ENCODE results near the gene FANCG.

FANCG gene

DNA sequence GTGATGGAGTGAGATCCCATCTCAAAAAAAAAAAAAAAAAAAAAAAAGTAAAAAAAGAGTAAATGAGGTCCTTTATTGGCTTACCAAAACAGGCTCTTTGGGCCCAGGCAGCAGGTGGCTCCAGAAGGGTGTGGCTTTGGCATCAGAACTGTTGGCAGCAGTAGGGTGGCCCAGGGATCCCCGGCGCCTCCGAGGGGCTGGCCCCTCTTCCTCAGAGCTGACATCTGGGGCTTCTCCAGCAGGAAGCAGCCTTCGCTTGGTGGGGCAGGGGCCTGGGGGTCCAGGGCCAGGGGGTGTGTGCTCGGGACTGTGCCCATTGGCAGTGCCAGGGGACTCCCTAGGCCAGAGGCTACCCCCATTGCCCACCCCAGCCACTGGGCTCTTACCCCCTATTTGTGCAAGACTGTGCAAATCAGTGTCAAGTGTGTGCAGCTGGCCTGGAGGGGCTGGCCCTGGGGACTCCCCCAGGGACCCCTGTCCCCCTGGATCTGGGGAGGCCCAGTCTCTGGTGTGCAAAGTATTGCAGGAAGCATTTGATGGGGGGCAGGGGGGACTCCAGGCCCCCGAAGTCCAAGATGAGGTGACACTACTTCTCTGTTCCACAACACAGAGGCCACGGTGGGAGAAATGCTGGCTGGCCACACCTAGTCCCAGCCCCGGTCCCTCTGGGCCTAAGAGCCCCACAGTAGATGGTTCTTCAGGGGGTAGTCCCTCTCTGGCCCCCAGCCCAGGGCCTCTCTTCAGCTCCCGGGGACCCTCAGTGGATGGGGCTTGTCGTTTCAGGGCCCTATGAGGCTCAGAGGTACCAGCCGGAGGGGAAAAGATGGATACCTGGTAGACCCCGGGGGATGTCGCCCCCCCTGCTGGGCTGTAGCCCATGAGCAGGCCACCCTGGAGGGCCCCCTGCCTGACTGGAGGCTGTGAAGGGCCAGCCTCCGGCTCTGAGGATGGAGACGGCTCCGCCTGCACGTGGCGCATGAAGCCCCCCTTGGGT is 27.9 kb upstream of the FANCG start:
- no peak for TF ChIP-seq TAF1 (IDR thresholded peaks at IDR 0.05; ENCODE audit: low read depth)
- TF ChIP-seq ZBTB7A (IDR thresholded peaks at IDR 0.05; ENCODE audit: low read depth): no peak
- no peak for TF ChIP-seq FOXM1 (IDR thresholded peaks at IDR 0.05; ENCODE audit: borderline replicate concordance, low read depth)
- no peak for TF ChIP-seq EGR1 (IDR thresholded peaks at IDR 0.05)
- TF ChIP-seq YY1 (IDR thresholded peaks at IDR 0.05; ENCODE audit: low read depth): no peak
- TF ChIP-seq MAX (IDR thresholded peaks at IDR 0.05): no peak
- no peak for TF ChIP-seq CREB1 (IDR thresholded peaks at IDR 0.05; ENCODE audit: low read depth)
- TF ChIP-seq EP300 (IDR thresholded peaks at IDR 0.05; ENCODE audit: borderline replicate concordance): no peak
- no peak for TF ChIP-seq TCF12 (IDR thresholded peaks at IDR 0.05; ENCODE audit: low read depth)
- no peak for TF ChIP-seq RAD21 (IDR thresholded peaks at IDR 0.05; ENCODE audit: low read depth)

- TF ChIP-seq NFIC (IDR thresholded peaks at IDR 0.05) (no peak), MAX (IDR thresholded peaks at IDR 0.05) (no peak), TEAD4 (IDR thresholded peaks at IDR 0.05) (no peak), CREB1 (IDR thresholded peaks at IDR 0.05; ENCODE audit: low read depth) (no peak), YY1 (IDR thresholded peaks at IDR 0.05; ENCODE audit: low read depth) (no peak), EP300 (IDR thresholded peaks at IDR 0.05; ENCODE audit: borderline replicate concordance) (no peak), TAF1 (IDR thresholded peaks at IDR 0.05; ENCODE audit: low read depth) (no peak), FOXM1 (IDR thresholded peaks at IDR 0.05; ENCODE audit: borderline replicate concordance, low read depth) (no peak), EGR1 (IDR thresholded peaks at IDR 0.05) (no peak), RAD21 (IDR thresholded peaks at IDR 0.05; ENCODE audit: low read depth) (no peak), ZBTB7A (IDR thresholded peaks at IDR 0.05; ENCODE audit: low read depth) (no peak), CEBPB (IDR thresholded peaks at IDR 0.05) (no peak), TCF12 (IDR thresholded peaks at IDR 0.05; ENCODE audit: low read depth) (no peak)
- TF ChIP-seq, protein P1, sequence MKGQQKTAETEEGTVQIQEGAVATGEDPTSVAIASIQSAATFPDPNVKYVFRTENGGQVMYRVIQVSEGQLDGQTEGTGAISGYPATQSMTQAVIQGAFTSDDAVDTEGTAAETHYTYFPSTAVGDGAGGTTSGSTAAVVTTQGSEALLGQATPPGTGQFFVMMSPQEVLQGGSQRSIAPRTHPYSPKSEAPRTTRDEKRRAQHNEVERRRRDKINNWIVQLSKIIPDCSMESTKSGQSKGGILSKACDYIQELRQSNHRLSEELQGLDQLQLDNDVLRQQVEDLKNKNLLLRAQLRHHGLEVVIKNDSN (IDR thresholded peaks at IDR 0.05): no peak
- TF ChIP-seq, protein P2, sequence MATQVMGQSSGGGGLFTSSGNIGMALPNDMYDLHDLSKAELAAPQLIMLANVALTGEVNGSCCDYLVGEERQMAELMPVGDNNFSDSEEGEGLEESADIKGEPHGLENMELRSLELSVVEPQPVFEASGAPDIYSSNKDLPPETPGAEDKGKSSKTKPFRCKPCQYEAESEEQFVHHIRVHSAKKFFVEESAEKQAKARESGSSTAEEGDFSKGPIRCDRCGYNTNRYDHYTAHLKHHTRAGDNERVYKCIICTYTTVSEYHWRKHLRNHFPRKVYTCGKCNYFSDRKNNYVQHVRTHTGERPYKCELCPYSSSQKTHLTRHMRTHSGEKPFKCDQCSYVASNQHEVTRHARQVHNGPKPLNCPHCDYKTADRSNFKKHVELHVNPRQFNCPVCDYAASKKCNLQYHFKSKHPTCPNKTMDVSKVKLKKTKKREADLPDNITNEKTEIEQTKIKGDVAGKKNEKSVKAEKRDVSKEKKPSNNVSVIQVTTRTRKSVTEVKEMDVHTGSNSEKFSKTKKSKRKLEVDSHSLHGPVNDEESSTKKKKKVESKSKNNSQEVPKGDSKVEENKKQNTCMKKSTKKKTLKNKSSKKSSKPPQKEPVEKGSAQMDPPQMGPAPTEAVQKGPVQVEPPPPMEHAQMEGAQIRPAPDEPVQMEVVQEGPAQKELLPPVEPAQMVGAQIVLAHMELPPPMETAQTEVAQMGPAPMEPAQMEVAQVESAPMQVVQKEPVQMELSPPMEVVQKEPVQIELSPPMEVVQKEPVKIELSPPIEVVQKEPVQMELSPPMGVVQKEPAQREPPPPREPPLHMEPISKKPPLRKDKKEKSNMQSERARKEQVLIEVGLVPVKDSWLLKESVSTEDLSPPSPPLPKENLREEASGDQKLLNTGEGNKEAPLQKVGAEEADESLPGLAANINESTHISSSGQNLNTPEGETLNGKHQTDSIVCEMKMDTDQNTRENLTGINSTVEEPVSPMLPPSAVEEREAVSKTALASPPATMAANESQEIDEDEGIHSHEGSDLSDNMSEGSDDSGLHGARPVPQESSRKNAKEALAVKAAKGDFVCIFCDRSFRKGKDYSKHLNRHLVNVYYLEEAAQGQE (IDR thresholded peaks at IDR 0.05; ENCODE audit: low read depth): no peak
Measured at GRCh38 chr9:35106343-35106730, 26.6 kb upstream of the FANCG start.

DNA sequence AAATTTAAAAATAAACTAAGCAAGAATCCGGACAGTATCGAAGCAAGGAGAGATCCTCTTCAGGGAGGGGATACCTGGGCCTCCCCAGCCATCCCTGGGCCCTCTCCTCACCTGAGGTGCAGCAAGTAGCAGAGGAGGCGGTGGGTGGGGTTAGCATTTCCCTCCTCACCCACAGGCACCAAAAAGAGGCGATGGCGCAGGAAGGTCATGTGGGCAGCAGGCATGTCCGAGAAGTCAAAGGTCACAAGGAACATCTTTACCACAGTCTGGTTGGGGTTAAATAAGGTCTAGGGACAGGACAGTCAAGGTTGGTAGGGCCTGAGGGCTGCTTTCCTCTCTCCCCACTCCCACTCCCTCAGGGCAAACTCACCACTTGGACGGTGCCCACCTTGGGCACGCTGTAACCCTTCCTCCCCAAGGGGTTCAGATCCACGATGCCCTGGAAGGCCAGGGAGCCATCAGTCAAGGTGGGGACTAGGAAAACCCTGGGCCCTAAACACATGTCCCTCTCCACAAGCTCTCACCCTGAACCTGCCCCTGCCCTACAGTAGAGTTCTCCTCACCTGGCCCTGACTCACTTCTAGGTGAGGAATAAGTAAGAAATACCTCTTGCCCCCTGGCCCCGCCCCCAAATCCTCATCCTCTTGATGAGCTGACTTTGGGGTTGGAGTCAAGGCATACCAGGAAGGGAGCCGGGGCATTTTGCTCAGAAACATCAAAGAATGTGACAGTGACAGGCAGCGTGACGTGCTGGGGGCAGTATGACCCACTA is 26.0 kb upstream of the FANCG start:
- TF ChIP-seq TCF12 (IDR thresholded peaks at IDR 0.05; ENCODE audit: low read depth): no peak
- no peak for TF ChIP-seq FOXM1 (IDR thresholded peaks at IDR 0.05; ENCODE audit: borderline replicate concordance, low read depth)
- TF ChIP-seq, protein P2 (IDR thresholded peaks at IDR 0.05; ENCODE audit: low read depth): no peak
- no peak for TF ChIP-seq RAD21 (IDR thresholded peaks at IDR 0.05; ENCODE audit: low read depth)
- TF ChIP-seq YY1 (IDR thresholded peaks at IDR 0.05; ENCODE audit: low read depth): no peak
- TF ChIP-seq TEAD4 (IDR thresholded peaks at IDR 0.05): no peak
- TF ChIP-seq ZBTB7A (IDR thresholded peaks at IDR 0.05; ENCODE audit: low read depth): no peak
- TF ChIP-seq TAF1 (IDR thresholded peaks at IDR 0.05; ENCODE audit: low read depth): no peak
- TF ChIP-seq CEBPB (IDR thresholded peaks at IDR 0.05): no peak
- no peak for TF ChIP-seq EGR1 (IDR thresholded peaks at IDR 0.05)
- no peak for TF ChIP-seq MAX (IDR thresholded peaks at IDR 0.05)
- TF ChIP-seq EP300 (IDR thresholded peaks at IDR 0.05; ENCODE audit: borderline replicate concordance): no peak
- TF ChIP-seq CREB1 (IDR thresholded peaks at IDR 0.05; ENCODE audit: low read depth): no peak
- TF ChIP-seq NFIC (IDR thresholded peaks at IDR 0.05): no peak
- TF ChIP-seq, protein P1 (IDR thresholded peaks at IDR 0.05): no peak

- TF ChIP-seq TEAD4 (IDR thresholded peaks at IDR 0.05) (no peak), ZBTB7A (IDR thresholded peaks at IDR 0.05; ENCODE audit: low read depth) (no peak), CREB1 (IDR thresholded peaks at IDR 0.05; ENCODE audit: low read depth) (no peak)
- TF ChIP-seq, protein P1 (IDR thresholded peaks at IDR 0.05): no peak
Measured at GRCh38 chr9:35105126-35105525, 25.4 kb upstream of the FANCG start.
